Sigmoid colon (tissue), 7 donors: ENCODE data around the gene ADK. TPM values are rescaled to one million over a fixed set of nuclear protein-coding genes. Genes with fewer than 3 reads are reported as not detected.

Source experiments
- DNase-seq: peaks from one replicate; pipeline ENCODE4 v3.0.0-alpha.2; 2019
- H3K27ac ChIP-seq, 4 donors: fragments of 200-600 bp; sonication (generic); one replicate each; pipeline ENCODE4 v1.5.1; 2016 to 2019; ENCODE audit warnings: mild to moderate bottlenecking in 1 of 4
- H3K27me3 ChIP-seq, 3 donors: fragments of 200-600 bp; sonication (generic); one replicate each; pipeline ENCODE4 v1.5.1; 2019; ENCODE audit warnings: mild to moderate bottlenecking in 1 of 3
- H3K36me3 ChIP-seq, 4 donors: fragments of 200-600 bp; sonication (generic); one replicate each; pipeline ENCODE4 v1.5.1; 2016 to 2019
- H3K4me1 ChIP-seq, 4 donors: fragments of 200-600 bp; sonication (generic); one replicate each; pipeline ENCODE4 v1.5.1; 2017 to 2019
- H3K4me3 ChIP-seq, 4 donors: fragments of 200-600 bp; sonication (generic); one replicate each; pipeline ENCODE4 v1.5.1; 2017 to 2019; ENCODE audit warnings: mild to moderate bottlenecking in 2 of 4, moderate library complexity in 1 of 4
- H3K9me3 ChIP-seq, 4 donors: fragments of 200-600 bp in 3 of 4; sonication (generic) in 3 of 4; one replicate each; pipeline versions ENCODE4 v1.5.1 to v1.6.1; 2013 to 2019
- EP300 ChIP-seq, 4 donors: sonication (generic); formaldehyde crosslinking; IDR thresholded peaks; one replicate each; pipeline ENCODE4 v1.6.1; 2017; ENCODE audit warnings: antibody characterized with exemption in 4 of 4
- POLR2A ChIP-seq, 2 donors: fragments of 450-650 bp; IDR thresholded peaks; one replicate each; pipeline ENCODE4 v1.6.1; 2016; ENCODE audit warnings: antibody characterized with exemption in 2 of 2, mild to moderate bottlenecking in 2 of 2, moderate library complexity in 2 of 2
- POLR2AphosphoS5 ChIP-seq, 4 donors: sonication (generic); formaldehyde crosslinking; IDR thresholded peaks; one replicate each; pipeline ENCODE4 v1.6.1; 2017; ENCODE audit warnings: antibody characterized with exemption in 4 of 4
- WGBS, 2 donors: extraction: QIAGEN DNeasy Blood & Tissue Kit; methylation state at CpG; one replicate each; pipeline ENCODE4 v1.1.7; 2013; 5-methylcytosine and 5-hydroxymethylcytosine counted together
- intact Hi-C: fragments of 100-400 bp; cut with DNase I; formaldehyde crosslinking; loops from one replicate; pipeline ENCODE4 v1.15.1; 2023
- polyA plus RNA-seq, 3 donors: library from polyadenylated mRNA; stranded (reverse); fragments of 200-250 nt; gene quantifications; one replicate each; pipeline ENCODE4 v1.2.3, GENCODE V29; 2013
- total RNA-seq, 4 donors: library from RNA; depleted of rRNA; stranded (reverse); fragments of >200 nt; gene quantifications; one replicate each; pipeline ENCODE4 v1.1.0, GENCODE V29; 2016
- TF ChIP-seq, protein P1 (sequence below), 4 experiments: fragments of 450-650 bp in 3 of 4; fragments of 200-600 bp in 1 of 4; IDR thresholded peaks; one replicate each; pipeline ENCODE4 v1.5.1; 2016 to 2019; ENCODE audit warnings: antibody characterized with exemption in 4 of 4, mild to moderate bottlenecking in 3 of 4, moderate library complexity in 2 of 4
- donor health status: healthy with polysubstance abuse.
- donor health status: Bipolar disorder and iron deficiency.
- donor health status: healthy.

The ADK gene
- total and polyA plus RNA-seq, 7 donors, result 15.2 to 31.3 (median 25.3) TPM

DNA sequence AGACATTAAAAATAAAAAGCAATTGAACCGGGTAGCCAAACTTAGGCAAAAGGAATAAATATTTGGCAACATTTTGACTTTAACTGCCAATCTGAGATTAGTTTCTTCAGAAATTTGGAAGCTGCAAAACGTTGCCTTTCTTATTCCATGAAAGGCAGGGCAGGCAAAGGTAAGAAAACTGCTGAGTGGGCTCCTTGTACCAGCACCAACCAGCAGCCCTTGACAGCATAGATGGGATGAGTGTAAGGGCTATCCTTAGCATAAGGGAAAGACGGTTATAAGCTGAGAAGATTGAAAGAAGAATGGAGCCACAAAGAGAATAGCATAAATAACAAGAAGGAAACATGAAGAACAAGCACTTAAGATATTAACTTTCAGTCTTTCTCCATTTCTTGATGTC is 29.0 kb upstream of the ADK start:
- Histone ChIP-seq H3K27ac (peak overlapping the region in 1 of 4 donors; percentile 12), H3K4me1 (peaks cover 0 to 14% (median 8%) of the 10 kb centered on the region in 4 donors)
- intact Hi-C loops, result no loop called here

GRCh38 chr10:74123081-74123480 is 27.9 kb upstream of the ADK start:
- WGBS, 2 donors, result 50 to 53% methylated on average over 1 of the region's 1 CpG
- Histone ChIP-seq H3K4me1 (peaks cover 0 to 14% (median 8%) of the 10 kb centered on the region in 4 donors), H3K27ac (peak overlapping the region in 2 of 4 donors; percentile 20 to 30), H3K36me3 (peaks cover 19 to 100% (median 34%) of the 10 kb centered on the region in 4 donors), H3K4me3 (no peak overlapping the region), H3K27me3 (no peaks in the 10 kb centered on the region), H3K9me3 (no peaks in the 10 kb centered on the region)
- intact Hi-C loops, result no loop called here
- DNase-seq, result no peak
- TF ChIP-seq POLR2AphosphoS5 (IDR thresholded peaks at IDR 0.05), result no peak
- TF ChIP-seq EP300 (IDR thresholded peaks at IDR 0.05), result no peak
- no peak for TF ChIP-seq POLR2A (IDR thresholded peaks at IDR 0.05)
- TF ChIP-seq, protein P1, sequence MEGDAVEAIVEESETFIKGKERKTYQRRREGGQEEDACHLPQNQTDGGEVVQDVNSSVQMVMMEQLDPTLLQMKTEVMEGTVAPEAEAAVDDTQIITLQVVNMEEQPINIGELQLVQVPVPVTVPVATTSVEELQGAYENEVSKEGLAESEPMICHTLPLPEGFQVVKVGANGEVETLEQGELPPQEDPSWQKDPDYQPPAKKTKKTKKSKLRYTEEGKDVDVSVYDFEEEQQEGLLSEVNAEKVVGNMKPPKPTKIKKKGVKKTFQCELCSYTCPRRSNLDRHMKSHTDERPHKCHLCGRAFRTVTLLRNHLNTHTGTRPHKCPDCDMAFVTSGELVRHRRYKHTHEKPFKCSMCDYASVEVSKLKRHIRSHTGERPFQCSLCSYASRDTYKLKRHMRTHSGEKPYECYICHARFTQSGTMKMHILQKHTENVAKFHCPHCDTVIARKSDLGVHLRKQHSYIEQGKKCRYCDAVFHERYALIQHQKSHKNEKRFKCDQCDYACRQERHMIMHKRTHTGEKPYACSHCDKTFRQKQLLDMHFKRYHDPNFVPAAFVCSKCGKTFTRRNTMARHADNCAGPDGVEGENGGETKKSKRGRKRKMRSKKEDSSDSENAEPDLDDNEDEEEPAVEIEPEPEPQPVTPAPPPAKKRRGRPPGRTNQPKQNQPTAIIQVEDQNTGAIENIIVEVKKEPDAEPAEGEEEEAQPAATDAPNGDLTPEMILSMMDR (IDR thresholded peaks at IDR 0.05), result no peak

More for the DNA sequence above, 29.0 kb upstream of the ADK start:
- no peak for DNase-seq
- WGBS, 2 donors, result 68 to 80% methylated on average over 3 of the region's 3 CpGs
- no peaks in the 10 kb centered on the region for H3K27me3 ChIP-seq
- H3K4me3 ChIP-seq, result no peak overlapping the region
- no peaks in the 10 kb centered on the region for H3K9me3 ChIP-seq
- TF ChIP-seq, protein P1 (IDR thresholded peaks at IDR 0.05), result no peak
- TF ChIP-seq POLR2A (IDR thresholded peaks at IDR 0.05) (no peak), POLR2AphosphoS5 (IDR thresholded peaks at IDR 0.05) (no peak), EP300 (IDR thresholded peaks at IDR 0.05) (no peak)
- H3K36me3 ChIP-seq, result peaks cover 20 to 100% (median 40%) of the 10 kb centered on the region in 4 donors

GRCh38 chr10:74133923-74134820 is 16.8 kb upstream of the ADK start:
- 83 to 85% methylated on average over 11 of the region's 11 CpGs for WGBS, 2 donors
- Histone ChIP-seq H3K9me3 (no peaks in the 10 kb centered on the region), H3K4me1 (peaks cover 0 to 12% (median 5%) of the 10 kb centered on the region in 4 donors), H3K27me3 (no peaks in the 10 kb centered on the region), H3K36me3 (peaks cover 40 to 95% (median 52%) of the 10 kb centered on the region in 4 donors), H3K4me3 (no peak overlapping the region), H3K27ac (peak overlapping the region in 1 of 4 donors; percentile 25)
- no peak for DNase-seq
- intact Hi-C loops, result no loop called here
- TF ChIP-seq, protein P1 (IDR thresholded peaks at IDR 0.05), result no peak
- TF ChIP-seq EP300 (IDR thresholded peaks at IDR 0.05) (no peak), POLR2AphosphoS5 (IDR thresholded peaks at IDR 0.05) (no peak), POLR2A (IDR thresholded peaks at IDR 0.05) (no peak)

DNA sequence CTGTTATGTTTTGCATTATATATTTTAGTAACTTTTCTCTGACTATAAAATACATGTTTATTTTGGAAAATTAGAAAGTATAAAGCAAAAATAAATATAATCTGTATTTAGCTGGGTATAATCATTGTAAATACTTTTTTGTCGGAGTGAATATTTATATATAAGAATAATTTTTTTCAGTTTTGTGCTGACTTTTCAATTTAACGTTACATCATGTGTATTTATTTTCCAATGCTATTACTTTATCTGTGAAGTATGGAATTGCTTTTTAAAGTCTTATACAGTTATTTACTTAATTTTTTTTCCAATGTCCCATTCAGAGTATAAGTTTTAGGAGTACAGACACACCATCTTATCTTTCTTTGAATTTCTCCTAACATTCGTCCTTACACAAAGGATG is 15.6 kb upstream of the ADK start:
- TF ChIP-seq POLR2AphosphoS5 (IDR thresholded peaks at IDR 0.05) (no peak), EP300 (IDR thresholded peaks at IDR 0.05) (no peak), POLR2A (IDR thresholded peaks at IDR 0.05) (no peak)
- TF ChIP-seq, protein P1 (IDR thresholded peaks at IDR 0.05), result no peak
- Histone ChIP-seq H3K4me1 (peaks cover 0 to 12% (median 5%) of the 10 kb centered on the region in 4 donors), H3K9me3 (no peaks in the 10 kb centered on the region), H3K4me3 (no peak overlapping the region), H3K27ac (no peak overlapping the region), H3K27me3 (no peaks in the 10 kb centered on the region), H3K36me3 (peaks cover 35 to 85% (median 47%) of the 10 kb centered on the region in 4 donors)
- intact Hi-C loops, result no loop called here
- WGBS, 2 donors, result 94 to 95% methylated on average over 3 of the region's 3 CpGs
- DNase-seq, result no peak
